Measurements from ENCODE around the gene SUCLG2. TPM values are rescaled to one million over a fixed set of nuclear protein-coding genes. Genes with fewer than 3 reads are reported as not detected.
A peak's percentile ranks its signal among the peaks of the same experiment; 100 is the strongest.

Gene SUCLG2
- total RNA-seq, 1 donor from 2014 or later: 33.8 TPM

- DNase-seq (ENCODE audit: low spot score): no peak
- H3K4me1 Mint-ChIP-seq (ENCODE audit: unreplicated experiment): peaks cover 7% of the 10 kb centered on the region
- H3K36me3 Mint-ChIP-seq (ENCODE audit: low read depth, unreplicated experiment): no peaks in the 10 kb centered on the region
- peak overlapping the region; percentile 42 for H3K4me3 Mint-ChIP-seq (ENCODE audit: unreplicated experiment)
- H3K27me3 Mint-ChIP-seq (ENCODE audit: unreplicated experiment): no peaks in the 10 kb centered on the region
- H3K9me3 Mint-ChIP-seq (ENCODE audit: unreplicated experiment): no peaks in the 10 kb centered on the region
- TF ChIP-seq CTCF (IDR thresholded peaks at IDR 0.05; ENCODE audit: unreplicated experiment): no peak
- H3K27ac Mint-ChIP-seq (ENCODE audit: unreplicated experiment): no peak overlapping the region
These were observed 399 bp upstream of the SUCLG2 start for GRCh38 chr3:67654844-67655177.

GRCh38 chr3:67653425-67654098 lies 850 bp downstream of the SUCLG2 start:
- Mint-ChIP-seq H3K4me3 (ENCODE audit: unreplicated experiment) (peak overlapping the region; percentile 87), H3K36me3 (ENCODE audit: low read depth, unreplicated experiment) (no peaks in the 10 kb centered on the region), H3K27ac (ENCODE audit: unreplicated experiment) (peak overlapping the region; percentile 59), H3K4me1 (ENCODE audit: unreplicated experiment) (peaks cover 7% of the 10 kb centered on the region), H3K9me3 (ENCODE audit: unreplicated experiment) (no peaks in the 10 kb centered on the region), H3K27me3 (ENCODE audit: unreplicated experiment) (peaks cover 2% of the 10 kb centered on the region)
- DNase-seq (ENCODE audit: low spot score): no peak
- TF ChIP-seq CTCF (IDR thresholded peaks at IDR 0.05; ENCODE audit: unreplicated experiment): no peak

GRCh38 chr3:67650084-67650483 lies 4.3 kb downstream of the SUCLG2 start:
- H3K36me3 Mint-ChIP-seq (ENCODE audit: low read depth, unreplicated experiment): no peaks in the 10 kb centered on the region
- DNase-seq (ENCODE audit: low spot score): no peak
- no peaks in the 10 kb centered on the region for H3K9me3 Mint-ChIP-seq (ENCODE audit: unreplicated experiment)
- H3K4me3 Mint-ChIP-seq (ENCODE audit: unreplicated experiment): no peak overlapping the region
- peaks cover 7% of the 10 kb centered on the region for H3K4me1 Mint-ChIP-seq (ENCODE audit: unreplicated experiment)
- H3K27ac Mint-ChIP-seq (ENCODE audit: unreplicated experiment): no peak overlapping the region
- peaks cover 2% of the 10 kb centered on the region for H3K27me3 Mint-ChIP-seq (ENCODE audit: unreplicated experiment)
- no peak for TF ChIP-seq CTCF (IDR thresholded peaks at IDR 0.05; ENCODE audit: unreplicated experiment)

GRCh38 chr3:67649681-67650080 lies 4.7 kb downstream of the SUCLG2 start:
- TF ChIP-seq CTCF (IDR thresholded peaks at IDR 0.05; ENCODE audit: unreplicated experiment): no peak
- Mint-ChIP-seq H3K4me1 (ENCODE audit: unreplicated experiment) (peaks cover 6% of the 10 kb centered on the region), H3K27ac (ENCODE audit: unreplicated experiment) (no peak overlapping the region), H3K4me3 (ENCODE audit: unreplicated experiment) (no peak overlapping the region), H3K36me3 (ENCODE audit: low read depth, unreplicated experiment) (no peaks in the 10 kb centered on the region), H3K27me3 (ENCODE audit: unreplicated experiment) (peaks cover 2% of the 10 kb centered on the region), H3K9me3 (ENCODE audit: unreplicated experiment) (no peaks in the 10 kb centered on the region)
- DNase-seq (ENCODE audit: low spot score): no peak

- Mint-ChIP-seq H3K36me3 (ENCODE audit: low read depth, unreplicated experiment) (no peaks in the 10 kb centered on the region), H3K27ac (ENCODE audit: unreplicated experiment) (no peak overlapping the region), H3K27me3 (ENCODE audit: unreplicated experiment) (peaks cover 2% of the 10 kb centered on the region), H3K4me1 (ENCODE audit: unreplicated experiment) (peaks cover 9% of the 10 kb centered on the region), H3K4me3 (ENCODE audit: unreplicated experiment) (no peak overlapping the region), H3K9me3 (ENCODE audit: unreplicated experiment) (no peaks in the 10 kb centered on the region)
- DNase-seq (ENCODE audit: low spot score): no peak
- no peak for TF ChIP-seq CTCF (IDR thresholded peaks at IDR 0.05; ENCODE audit: unreplicated experiment)
These were observed 5.7 kb downstream of the SUCLG2 start for GRCh38 chr3:67648701-67649100.

Data from endothelial cell (in vitro differentiated cells).